ENCODE results near the gene OR2AT4.
"Not testable (repeated sequence)": the region's sequence is repeated elsewhere in the genome, so short reads cannot be mapped to it uniquely, and the experiment has no call there.

The OR2AT4 gene

DNA sequence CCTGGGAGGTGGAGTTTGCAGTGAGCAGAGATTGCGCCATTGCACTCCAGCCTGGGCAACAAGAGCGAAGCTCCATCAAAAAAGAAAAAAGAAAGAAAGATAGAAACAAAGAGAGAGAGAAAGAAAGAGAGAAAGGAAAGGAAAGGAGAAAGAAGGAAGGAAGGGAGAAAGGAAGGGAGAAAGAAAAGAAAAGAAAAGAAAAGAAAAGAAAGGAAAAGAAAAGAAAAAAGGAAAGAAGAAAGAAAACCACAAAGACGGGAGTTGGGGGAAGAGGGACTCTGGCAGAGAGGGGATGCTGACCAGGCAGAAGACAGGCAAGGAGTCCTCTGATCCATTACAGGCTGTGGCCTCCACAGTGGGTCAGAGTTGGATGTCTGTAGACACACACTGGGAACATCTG, 35.4 kb upstream of the OR2AT4 start:
- no peak overlapping the region for H3K4me3 ChIP-seq (ENCODE audit: low read length)
- no peaks in the 10 kb centered on the region for H3K4me1 ChIP-seq (ENCODE audit: control insufficient read depth, insufficient read depth, low read length)
- no peaks in the 10 kb centered on the region for H3K9me3 ChIP-seq (ENCODE audit: control insufficient read depth, low read length)
- H3K9ac ChIP-seq (ENCODE audit: low read length): no peak overlapping the region
- no peaks in the 10 kb centered on the region for H3K27me3 ChIP-seq (ENCODE audit: control insufficient read depth, insufficient read depth, low read length)
- no peaks in the 10 kb centered on the region for H3K36me3 ChIP-seq (ENCODE audit: control insufficient read depth, insufficient read depth, low read length)

DNA sequence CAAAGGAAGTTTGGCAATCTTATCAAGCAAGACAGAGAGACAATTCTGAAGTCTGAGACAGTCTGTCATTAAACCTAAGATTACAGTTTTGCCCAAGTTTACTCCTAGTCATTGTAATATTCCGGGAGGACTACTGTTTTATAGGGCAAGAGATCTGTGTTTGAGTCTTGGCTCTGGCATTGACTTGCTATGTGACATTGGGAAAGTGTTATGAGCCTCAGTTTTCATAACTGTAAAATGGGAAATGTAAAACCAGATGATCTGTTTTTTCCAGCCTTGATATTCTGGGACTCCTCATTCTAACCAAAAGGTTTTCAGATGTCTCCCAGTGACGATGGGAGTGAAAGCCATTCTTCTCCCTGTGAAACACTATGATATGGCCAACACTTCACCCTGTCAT, 29.9 kb upstream of the OR2AT4 start:
- Histone ChIP-seq H3K27me3 (ENCODE audit: control insufficient read depth, insufficient read depth, low read length) (no peaks in the 10 kb centered on the region), H3K4me3 (ENCODE audit: low read length) (no peak overlapping the region), H3K4me1 (ENCODE audit: control insufficient read depth, insufficient read depth, low read length) (no peaks in the 10 kb centered on the region), H3K9me3 (ENCODE audit: control insufficient read depth, low read length) (no peaks in the 10 kb centered on the region), H3K36me3 (ENCODE audit: control insufficient read depth, insufficient read depth, low read length) (no peaks in the 10 kb centered on the region), H3K9ac (ENCODE audit: low read length) (no peak overlapping the region)

GRCh38 chr11:75118577-75118976, 21.9 kb upstream of the OR2AT4 start:
- no peaks in the 10 kb centered on the region for H3K9me3 ChIP-seq (ENCODE audit: control insufficient read depth, low read length)
- no peak overlapping the region for H3K4me3 ChIP-seq (ENCODE audit: low read length)
- H3K4me1 ChIP-seq (ENCODE audit: control insufficient read depth, insufficient read depth, low read length): no peaks in the 10 kb centered on the region
- H3K27me3 ChIP-seq (ENCODE audit: control insufficient read depth, insufficient read depth, low read length): no peaks in the 10 kb centered on the region
- no peak overlapping the region for H3K9ac ChIP-seq (ENCODE audit: low read length)
- H3K36me3 ChIP-seq (ENCODE audit: control insufficient read depth, insufficient read depth, low read length): no peaks in the 10 kb centered on the region

DNA sequence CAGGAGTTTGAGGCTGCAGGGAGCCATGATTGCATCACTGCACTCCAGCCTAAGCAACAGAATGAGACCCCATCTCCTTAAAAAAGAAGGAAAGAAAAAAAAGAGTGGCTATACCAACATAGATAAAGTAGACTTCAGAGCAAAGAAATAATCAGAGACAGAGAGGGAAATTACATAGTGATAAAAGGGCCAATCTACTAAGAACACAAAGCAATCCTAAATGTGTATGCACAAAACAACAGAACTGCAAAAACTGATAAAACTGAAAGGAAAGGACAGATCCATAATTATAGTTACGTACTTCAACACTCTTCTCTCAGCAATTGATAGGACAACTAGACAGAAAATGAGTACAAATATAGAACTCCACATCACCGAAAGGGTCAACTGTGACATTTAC, 17.8 kb upstream of the OR2AT4 start:
- no peaks in the 10 kb centered on the region for H3K27me3 ChIP-seq (ENCODE audit: control insufficient read depth, insufficient read depth, low read length)
- no peaks in the 10 kb centered on the region for H3K4me1 ChIP-seq (ENCODE audit: control insufficient read depth, insufficient read depth, low read length)
- H3K4me3 ChIP-seq (ENCODE audit: low read length): no peak overlapping the region
- H3K9ac ChIP-seq (ENCODE audit: low read length): no peak overlapping the region
- no peaks in the 10 kb centered on the region for H3K36me3 ChIP-seq (ENCODE audit: control insufficient read depth, insufficient read depth, low read length)
- no peaks in the 10 kb centered on the region for H3K9me3 ChIP-seq (ENCODE audit: control insufficient read depth, low read length)

DNA sequence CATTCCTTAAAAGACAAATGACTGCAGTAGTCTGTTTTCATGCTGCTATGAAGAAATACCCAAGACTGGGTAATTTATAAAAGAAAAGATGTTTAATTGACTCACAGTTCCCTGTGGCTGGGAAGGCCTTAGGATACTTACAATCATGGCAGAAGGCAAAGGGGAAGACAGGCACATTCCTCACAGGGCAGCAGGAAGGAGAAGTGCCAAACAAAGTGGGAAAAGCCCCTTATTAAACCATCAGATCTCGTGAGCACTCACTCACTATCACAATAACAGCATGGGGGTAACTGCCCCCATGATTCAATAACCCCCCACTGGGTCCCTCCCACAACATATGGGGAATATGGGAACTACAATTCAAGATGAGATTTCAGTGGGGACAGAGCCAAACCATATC, 16.4 kb upstream of the OR2AT4 start:
- H3K9me3 ChIP-seq (ENCODE audit: control insufficient read depth, low read length): no peaks in the 10 kb centered on the region
- no peak overlapping the region for H3K9ac ChIP-seq (ENCODE audit: low read length)
- no peaks in the 10 kb centered on the region for H3K36me3 ChIP-seq (ENCODE audit: control insufficient read depth, insufficient read depth, low read length)
- no peak overlapping the region for H3K4me3 ChIP-seq (ENCODE audit: low read length)
- H3K27me3 ChIP-seq (ENCODE audit: control insufficient read depth, insufficient read depth, low read length): no peaks in the 10 kb centered on the region
- no peaks in the 10 kb centered on the region for H3K4me1 ChIP-seq (ENCODE audit: control insufficient read depth, insufficient read depth, low read length)

DNA sequence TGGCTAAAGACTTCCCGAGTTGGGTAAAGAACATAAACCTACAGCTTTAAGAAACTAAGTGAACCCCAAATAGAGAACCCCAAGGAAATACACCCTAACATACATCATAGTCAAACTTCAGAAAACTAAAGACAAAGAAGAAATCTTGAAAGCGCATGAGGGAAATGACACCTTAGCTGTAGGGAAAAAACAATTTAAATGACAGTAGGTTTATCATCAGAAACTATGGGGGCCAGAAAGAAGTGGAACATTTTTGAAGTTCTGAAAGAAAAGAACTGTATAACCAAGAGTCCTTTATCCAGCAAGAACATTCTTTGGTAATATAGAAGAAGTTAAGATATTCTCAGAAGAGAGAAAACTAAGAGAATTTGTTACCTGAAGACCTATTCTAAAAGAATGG, 15.5 kb upstream of the OR2AT4 start:
- H3K9ac ChIP-seq (ENCODE audit: low read length): no peak overlapping the region
- no peaks in the 10 kb centered on the region for H3K36me3 ChIP-seq (ENCODE audit: control insufficient read depth, insufficient read depth, low read length)
- H3K27me3 ChIP-seq (ENCODE audit: control insufficient read depth, insufficient read depth, low read length): no peaks in the 10 kb centered on the region
- no peak overlapping the region for H3K4me3 ChIP-seq (ENCODE audit: low read length)
- H3K9me3 ChIP-seq (ENCODE audit: control insufficient read depth, low read length): no peaks in the 10 kb centered on the region
- H3K4me1 ChIP-seq (ENCODE audit: control insufficient read depth, insufficient read depth, low read length): no peaks in the 10 kb centered on the region

- no peaks in the 10 kb centered on the region for H3K27me3 ChIP-seq (ENCODE audit: control insufficient read depth, insufficient read depth, low read length)
- H3K36me3 ChIP-seq (ENCODE audit: control insufficient read depth, insufficient read depth, low read length): no peaks in the 10 kb centered on the region
- H3K4me1 ChIP-seq (ENCODE audit: control insufficient read depth, insufficient read depth, low read length): no peaks in the 10 kb centered on the region
- no peak overlapping the region for H3K4me3 ChIP-seq (ENCODE audit: low read length)
- H3K9ac ChIP-seq (ENCODE audit: low read length): no peak overlapping the region
- H3K9me3 ChIP-seq (ENCODE audit: control insufficient read depth, low read length): no peaks in the 10 kb centered on the region
Measured at GRCh38 chr11:75107187-75107586, 10.5 kb upstream of the OR2AT4 start.

GRCh38 chr11:75105967-75106681, 9.4 kb upstream of the OR2AT4 start:
- H3K27me3 ChIP-seq (ENCODE audit: control insufficient read depth, insufficient read depth, low read length); H3K4me3 ChIP-seq (ENCODE audit: low read length); H3K9ac ChIP-seq (ENCODE audit: low read length); H3K4me1 ChIP-seq (ENCODE audit: control insufficient read depth, insufficient read depth, low read length); H3K9me3 ChIP-seq (ENCODE audit: control insufficient read depth, low read length); H3K36me3 ChIP-seq (ENCODE audit: control insufficient read depth, insufficient read depth, low read length): not testable (repeated sequence)

GRCh38 chr11:75105462-75105925, 8.8 kb upstream of the OR2AT4 start:
- no peaks in the 10 kb centered on the region for H3K36me3 ChIP-seq (ENCODE audit: control insufficient read depth, insufficient read depth, low read length)
- H3K4me1 ChIP-seq (ENCODE audit: control insufficient read depth, insufficient read depth, low read length): no peaks in the 10 kb centered on the region

GRCh38 chr11:75103380-75104026, 6.8 kb upstream of the OR2AT4 start:
- Histone ChIP-seq H3K9ac (ENCODE audit: low read length) (no peak overlapping the region), H3K36me3 (ENCODE audit: control insufficient read depth, insufficient read depth, low read length) (no peaks in the 10 kb centered on the region), H3K4me1 (ENCODE audit: control insufficient read depth, insufficient read depth, low read length) (no peaks in the 10 kb centered on the region), H3K4me3 (ENCODE audit: low read length) (no peak overlapping the region), H3K9me3 (ENCODE audit: control insufficient read depth, low read length) (no peaks in the 10 kb centered on the region), H3K27me3 (ENCODE audit: control insufficient read depth, insufficient read depth, low read length) (no peaks in the 10 kb centered on the region)

More at GRCh38 chr11:75105462-75105925, 8.8 kb upstream of the OR2AT4 start:
- Histone ChIP-seq H3K9ac (ENCODE audit: low read length) (no peak overlapping the region), H3K9me3 (ENCODE audit: control insufficient read depth, low read length) (no peaks in the 10 kb centered on the region), H3K4me3 (ENCODE audit: low read length) (no peak overlapping the region), H3K27me3 (ENCODE audit: control insufficient read depth, insufficient read depth, low read length) (no peaks in the 10 kb centered on the region)

- Histone ChIP-seq H3K27me3 (ENCODE audit: control insufficient read depth, insufficient read depth, low read length) (peaks cover 8% of the 10 kb centered on the region), H3K9me3 (ENCODE audit: control insufficient read depth, low read length) (no peaks in the 10 kb centered on the region), H3K4me1 (ENCODE audit: control insufficient read depth, insufficient read depth, low read length) (no peaks in the 10 kb centered on the region), H3K36me3 (ENCODE audit: control insufficient read depth, insufficient read depth, low read length) (no peaks in the 10 kb centered on the region), H3K9ac (ENCODE audit: low read length) (no peak overlapping the region), H3K4me3 (ENCODE audit: low read length) (no peak overlapping the region)
Measured at GRCh38 chr11:75101424-75102128, 4.9 kb upstream of the OR2AT4 start.

DNA sequence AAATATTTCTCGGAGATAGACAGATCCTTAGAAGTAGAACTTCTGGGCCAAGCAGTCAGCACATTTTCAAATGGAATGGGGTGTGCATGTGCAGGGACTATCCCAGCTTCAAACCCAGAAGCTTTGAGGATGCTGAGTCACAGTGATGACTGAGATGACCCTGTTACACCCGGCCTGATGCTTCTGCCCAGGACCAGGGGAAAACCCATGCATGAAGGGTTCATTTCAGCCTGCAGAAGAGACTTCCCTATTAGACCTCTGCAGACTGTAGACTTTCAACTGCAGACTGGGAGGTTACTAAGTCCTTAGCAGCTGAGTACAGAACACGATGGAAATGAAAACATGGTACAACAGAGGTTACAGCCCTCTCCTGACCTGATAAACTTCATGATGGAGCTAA, 3.6 kb upstream of the OR2AT4 start:
- H3K36me3 ChIP-seq (ENCODE audit: control insufficient read depth, insufficient read depth, low read length): no peaks in the 10 kb centered on the region
- H3K9ac ChIP-seq (ENCODE audit: low read length): no peak overlapping the region
- no peaks in the 10 kb centered on the region for H3K9me3 ChIP-seq (ENCODE audit: control insufficient read depth, low read length)
- H3K27me3 ChIP-seq (ENCODE audit: control insufficient read depth, insufficient read depth, low read length): peaks cover 8% of the 10 kb centered on the region
- H3K4me1 ChIP-seq (ENCODE audit: control insufficient read depth, insufficient read depth, low read length): no peaks in the 10 kb centered on the region
- H3K4me3 ChIP-seq (ENCODE audit: low read length): no peak overlapping the region

Measured in mucosa of stomach (tissue), 1 donor.